ENCODE data around the gene PXT1.

The PXT1 gene

DNA sequence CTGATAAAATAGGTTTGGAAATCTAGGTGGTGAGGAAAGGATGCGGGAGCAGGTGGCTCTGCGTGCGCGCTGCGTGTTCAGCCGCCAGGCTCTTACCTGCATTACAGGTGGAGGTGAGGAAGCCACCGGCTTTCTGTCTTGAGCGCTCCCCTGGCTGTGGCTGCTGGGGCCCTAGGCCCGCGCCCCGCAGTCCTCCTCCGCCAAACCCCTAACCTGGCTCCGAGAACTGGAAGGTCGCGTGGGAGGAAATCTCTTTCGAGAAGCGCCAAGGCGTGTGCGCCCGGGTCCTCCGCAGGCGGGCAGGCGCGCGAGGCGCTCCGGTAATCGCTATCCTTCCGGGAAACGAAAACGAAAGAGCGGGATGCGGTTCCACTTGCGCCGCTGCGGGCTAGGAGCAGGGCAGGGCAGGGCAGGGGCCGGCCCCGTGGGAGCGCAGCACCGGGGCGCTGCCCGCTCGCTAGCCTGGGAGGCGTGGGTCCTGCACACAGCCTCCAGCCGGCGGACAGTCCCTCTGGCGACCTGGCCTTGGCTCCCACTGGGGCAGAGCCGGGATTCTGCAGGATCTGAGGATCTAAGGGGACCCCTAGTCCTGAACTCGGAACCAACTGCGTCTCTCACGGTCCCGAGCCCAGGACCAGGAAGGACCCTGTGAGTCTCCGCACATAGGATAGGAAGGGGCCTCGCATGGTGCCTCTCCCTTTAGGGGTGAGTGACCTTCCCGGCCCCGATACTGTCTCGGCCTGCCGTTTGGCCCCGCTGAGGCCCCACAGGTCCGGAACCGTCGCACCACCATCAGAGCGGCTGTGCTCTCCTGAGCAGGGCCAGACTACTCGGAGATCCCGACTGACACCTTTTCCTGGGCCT, 55.0 kb downstream of the PXT1 start, which contains the start of gene ETV7:
Gene ETV7, minus strand, starts transcription at position 230 of the 864 bp plus-strand sequence. Its CDS starts 128 bp downstream, at position 102.
- DNase-seq (ENCODE audit: low read depth, low spot score) = no peak

DNA sequence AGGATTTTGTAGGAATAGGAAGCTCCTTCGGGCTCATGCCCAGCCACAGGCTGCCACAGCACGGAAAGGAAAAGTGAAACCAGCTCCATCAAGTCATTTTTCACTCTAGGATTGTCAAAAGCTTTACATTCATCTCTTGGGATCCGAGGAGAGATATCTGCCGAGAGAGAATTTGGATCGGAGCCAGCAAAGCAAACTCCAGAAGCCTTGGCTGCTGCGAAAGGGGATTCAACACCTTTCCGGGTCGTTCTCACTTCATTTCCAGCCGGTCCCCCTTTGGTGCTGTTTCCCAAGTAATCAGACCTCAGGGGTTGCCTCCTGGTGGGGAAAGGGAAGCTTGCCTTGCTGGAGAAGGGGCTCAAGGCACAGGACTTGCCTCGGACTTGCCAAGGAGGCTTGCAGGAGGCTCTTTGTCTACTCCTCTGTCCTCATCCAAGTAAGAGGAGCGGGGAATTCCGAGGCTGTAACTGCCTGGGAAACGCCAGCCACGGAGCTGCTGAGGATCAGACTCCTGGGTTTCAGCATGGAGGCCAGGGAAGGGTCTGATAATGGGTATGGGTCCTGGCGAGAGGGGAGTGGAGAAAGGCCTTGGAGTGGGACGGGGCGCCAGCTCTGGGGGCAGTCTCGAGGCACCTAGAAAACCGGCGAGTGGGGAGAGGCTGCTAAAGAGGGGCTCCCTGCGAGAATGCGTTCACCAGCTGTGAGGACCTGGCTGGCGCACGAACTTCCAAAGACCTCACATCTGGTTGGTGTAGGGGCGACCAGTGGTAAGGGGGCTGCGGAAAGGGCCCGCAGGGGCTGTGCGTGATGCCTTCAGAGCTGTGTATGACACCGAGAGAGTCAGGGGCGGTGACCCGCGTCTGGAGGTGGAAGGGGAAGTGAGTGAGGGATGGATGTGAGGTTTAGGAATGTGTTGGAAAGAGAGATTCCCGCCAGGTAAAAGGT, 55.9 kb downstream of the PXT1 start:
- no peak for DNase-seq (ENCODE audit: low read depth, low spot score)

DNA sequence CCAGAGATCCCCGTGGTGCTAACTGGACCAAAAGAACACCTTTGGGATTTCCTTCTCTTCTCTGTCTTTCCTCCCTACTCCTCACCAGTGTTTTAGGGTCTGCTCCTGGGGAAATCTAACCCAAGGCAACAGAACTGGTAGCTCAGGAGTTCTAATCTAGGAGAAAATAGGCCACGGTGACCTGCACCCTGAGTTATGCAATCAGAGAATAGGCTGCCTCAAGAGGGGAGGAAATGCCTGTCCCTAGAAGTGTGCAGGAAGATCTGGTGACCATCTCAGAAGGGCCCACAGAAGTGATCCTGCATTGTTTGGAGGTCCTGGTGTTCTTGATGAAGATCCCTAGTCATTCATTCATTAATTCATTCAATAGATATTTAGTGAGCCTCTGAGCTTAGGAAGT, 58.6 kb downstream of the PXT1 start:
- DNase-seq (ENCODE audit: low read depth, low spot score) = no peak

DNA sequence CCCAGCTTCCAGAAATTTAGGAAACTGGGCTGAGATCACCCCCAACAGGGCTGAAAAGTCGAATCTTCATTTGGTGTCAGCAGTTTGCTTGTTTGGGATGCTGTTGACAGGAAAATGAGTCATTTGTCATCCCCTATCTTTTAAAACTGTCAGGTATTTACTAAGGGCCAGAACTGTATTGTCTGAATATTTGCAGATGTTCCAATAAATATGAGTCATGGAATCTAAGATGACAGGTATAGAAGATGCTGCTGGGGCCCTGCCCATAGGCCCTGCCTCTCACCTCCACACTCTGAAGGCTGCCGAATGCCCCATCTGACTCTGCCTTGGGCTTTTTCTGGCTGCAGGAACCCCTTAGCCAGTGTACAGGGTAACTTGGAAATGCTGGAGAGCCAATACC, 59.0 kb downstream of the PXT1 start:
- no peak for DNase-seq (ENCODE audit: low read depth, low spot score)

DNA sequence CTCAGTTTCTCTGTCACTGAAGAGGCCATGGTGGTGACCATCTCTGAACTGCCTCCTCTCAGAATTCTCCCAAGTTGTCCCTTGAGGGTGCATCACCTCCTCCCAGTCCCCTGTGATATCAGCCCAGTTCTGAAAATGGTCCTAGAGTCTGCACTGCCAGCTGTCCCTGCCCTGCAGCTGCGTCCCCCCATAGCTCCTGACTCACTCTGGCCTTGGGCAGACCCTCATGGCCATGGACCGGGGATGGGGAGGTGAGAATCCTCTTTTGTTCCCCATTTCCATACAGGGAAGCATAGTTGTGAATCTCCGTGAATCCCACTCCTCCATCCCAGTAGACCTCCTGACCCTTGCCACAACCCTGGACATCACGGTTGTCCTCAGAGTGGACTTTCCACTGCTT, 59.7 kb downstream of the PXT1 start:
- DNase-seq (ENCODE audit: low read depth, low spot score) = no peak

DNA sequence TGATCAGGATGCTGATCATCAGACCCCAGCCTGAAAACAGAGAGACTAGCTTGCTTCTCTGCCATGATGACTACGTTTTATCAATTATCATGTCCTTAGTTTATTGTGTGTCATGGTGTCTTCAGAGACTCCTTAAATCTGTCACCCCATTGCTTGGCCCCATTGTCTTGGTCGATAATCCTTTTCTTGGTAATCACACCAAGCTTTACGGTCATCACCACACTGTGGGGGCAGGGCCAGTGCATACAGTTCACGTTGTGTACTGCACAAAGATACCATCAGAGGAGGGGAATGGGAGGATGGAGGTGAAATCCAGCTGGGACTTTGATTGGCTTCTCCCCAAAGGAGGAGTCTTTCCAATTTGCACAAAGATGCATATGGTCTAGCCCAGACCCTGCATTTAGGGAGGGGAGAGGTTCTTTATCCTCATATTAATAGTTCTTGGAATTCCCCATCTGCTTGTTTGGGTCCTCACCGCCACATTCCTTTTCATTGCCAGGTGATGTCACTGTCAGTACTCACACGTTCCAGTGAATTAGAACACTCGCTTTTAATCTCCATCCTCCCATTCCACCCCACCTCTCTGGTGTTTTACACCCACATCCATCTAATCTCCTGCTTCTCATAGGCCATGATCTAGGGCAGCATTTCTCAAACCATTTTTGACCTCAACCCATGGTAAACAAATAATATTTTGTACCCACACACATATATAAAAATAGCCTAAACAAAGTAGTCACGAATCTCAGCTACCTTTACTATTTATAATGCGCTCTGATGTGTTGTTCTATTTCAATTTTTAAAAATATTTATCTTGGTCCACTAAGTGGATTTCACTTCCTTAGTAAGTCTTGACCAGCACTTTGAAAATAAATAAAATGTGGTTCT, 60.9 kb downstream of the PXT1 start:
- no peak for DNase-seq (ENCODE audit: low read depth, low spot score)

DNA sequence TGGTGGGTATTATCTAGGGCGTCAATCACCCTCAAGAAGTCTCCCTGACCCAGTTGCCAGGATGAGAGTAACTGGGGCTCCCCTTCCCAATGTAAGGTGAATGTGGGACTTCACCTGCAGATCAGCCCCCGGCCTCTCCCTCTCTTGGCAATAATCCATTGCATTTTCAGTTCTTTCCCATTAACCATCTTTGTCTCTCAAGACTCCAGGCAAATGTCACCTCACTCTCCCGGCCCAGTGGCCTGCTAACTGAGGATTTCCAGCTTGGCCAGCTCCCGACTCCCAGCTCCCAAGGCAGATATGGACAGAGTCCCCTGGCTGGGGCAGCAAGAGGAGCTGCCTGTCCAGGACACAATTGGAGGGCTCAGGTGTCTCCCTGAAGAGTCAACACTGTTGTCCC, 62.5 kb downstream of the PXT1 start:
- no peak for DNase-seq (ENCODE audit: low read depth, low spot score)

DNA sequence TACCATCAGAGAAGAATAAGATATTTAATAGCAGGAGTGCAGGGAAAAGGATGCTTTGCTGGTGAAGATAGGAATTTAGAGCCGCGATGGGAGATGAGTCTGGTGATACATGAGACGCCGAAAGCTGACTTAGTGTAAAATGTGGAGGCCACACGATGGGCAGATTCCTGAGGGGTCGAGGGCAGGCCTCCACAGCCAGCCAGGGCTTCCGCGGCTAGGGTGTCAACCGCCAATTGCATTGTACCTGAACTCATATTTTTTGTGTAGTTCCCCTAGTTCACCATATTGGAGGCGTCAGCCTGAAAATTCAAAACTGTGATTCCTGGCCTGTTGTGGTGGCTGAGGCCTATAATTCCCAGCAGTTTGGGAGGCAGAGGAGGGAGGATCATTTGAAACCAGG, 63.7 kb downstream of the PXT1 start:
- no peak for DNase-seq (ENCODE audit: low read depth, low spot score)

DNA sequence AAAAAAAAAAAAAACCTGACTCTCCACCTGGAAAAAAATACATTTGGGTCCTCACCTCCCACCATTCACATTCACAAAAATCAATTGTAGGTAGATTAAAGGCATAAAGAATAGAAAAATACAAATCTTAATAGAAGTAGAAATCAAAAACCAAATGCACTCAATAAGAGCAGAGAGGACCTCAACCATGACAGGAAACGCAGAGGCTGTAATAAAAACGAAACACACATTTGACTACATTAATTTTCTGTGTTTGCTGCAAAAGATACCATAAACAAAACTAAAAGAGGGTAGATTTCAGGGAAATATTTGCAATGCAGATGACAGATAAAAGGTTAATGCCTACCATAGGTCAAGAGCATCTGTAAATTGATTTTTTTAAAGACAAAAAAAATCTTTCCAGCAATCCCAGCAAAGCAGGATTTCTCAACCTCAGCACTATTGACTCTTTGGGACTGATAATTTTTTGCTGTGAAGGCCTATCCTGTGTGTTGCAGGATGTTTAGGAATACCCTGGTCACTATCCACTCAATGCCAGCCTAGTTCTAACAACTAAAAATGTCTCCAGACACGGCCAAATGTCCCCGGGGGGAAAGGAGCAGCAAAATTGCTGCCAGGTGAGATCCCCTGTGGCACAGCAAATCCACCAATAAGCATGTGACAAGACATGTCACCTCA, 64.3 kb downstream of the PXT1 start:
- no peak for DNase-seq (ENCODE audit: low read depth, low spot score)

DNA sequence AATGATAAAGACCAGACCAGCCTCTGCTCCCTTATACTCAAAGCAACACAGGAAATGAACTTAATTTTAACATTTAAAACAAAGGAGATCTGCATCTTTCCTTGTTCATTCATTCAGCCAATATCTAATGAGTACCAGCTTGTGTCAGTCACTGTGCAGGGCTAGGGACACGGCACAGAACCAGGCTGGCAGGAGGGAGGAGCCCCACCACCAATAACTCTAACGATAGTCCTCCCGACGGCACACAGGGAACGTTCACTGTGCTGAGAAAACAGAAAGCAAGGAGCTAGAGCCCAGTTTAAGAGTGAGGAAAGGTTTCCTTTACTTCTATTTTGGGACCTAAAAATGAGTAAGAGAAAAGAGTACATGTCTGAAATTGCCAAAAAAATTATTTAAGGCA, 65.1 kb downstream of the PXT1 start:
- no peak for DNase-seq (ENCODE audit: low read depth, low spot score)

DNA sequence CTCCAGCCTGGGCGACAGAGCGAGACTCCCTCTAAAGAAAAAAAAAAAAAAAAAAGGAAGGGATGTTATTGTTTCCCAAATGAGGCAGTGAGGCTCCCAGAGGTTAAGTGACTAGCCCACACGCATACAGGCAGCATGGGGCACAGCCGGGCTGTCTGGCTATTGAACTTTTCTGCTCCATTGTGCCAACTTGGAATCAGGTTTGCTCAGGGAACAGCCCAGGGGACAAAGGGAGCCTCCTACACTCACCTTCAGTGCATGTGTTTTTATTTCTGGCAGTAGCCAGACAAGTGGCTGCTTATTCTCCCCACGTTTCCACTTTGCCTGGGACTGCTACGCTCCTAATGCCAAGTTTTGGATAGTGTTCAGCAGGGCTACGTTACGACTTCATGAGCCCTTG, 65.9 kb downstream of the PXT1 start:
- no peak for DNase-seq (ENCODE audit: low read depth, low spot score)

DNA sequence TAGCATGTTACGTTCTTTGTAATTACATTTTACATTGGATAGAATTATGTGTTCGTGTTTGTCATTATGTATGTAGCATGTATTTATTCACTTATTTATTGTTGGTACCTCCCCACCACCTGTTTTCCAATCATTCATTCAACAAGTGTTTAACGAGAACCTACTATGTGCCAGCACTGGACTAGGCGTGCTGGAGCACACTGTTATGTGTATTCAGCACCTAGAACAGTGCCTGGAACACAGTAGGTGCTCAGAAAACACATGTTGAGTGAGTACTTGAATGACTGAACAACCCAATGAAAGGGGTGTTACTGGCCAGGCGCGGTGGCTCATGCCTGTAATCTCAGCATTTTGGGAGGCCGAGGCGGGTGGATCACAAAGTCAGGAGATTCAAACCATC, 66.5 kb downstream of the PXT1 start:
- DNase-seq (ENCODE audit: low read depth, low spot score) = no peak

DNA sequence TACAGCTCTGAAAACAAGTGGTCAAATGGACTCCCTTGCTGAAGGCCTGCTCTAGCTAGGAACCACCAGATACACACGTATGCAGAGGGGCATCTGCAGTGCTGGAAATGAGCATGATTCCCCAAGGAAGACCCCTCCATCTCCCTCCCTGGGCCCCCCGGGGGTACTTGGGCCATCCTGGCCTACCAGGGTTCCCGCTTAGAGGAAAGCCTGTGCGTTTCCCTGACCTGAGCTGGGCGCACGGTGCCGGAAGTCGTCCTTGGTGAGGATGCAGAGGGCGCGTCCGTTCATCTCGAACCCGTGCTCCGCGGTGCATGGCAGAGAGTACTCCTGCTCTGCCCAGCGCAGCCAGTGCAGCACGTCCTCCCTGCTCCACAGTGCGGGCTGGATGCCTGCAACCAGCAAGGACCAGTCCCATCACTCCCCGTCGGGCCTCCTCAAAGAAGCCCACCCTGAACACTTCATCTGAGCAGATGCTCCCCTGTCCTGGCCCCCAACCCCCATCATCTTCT, 67.0 kb downstream of the PXT1 start:
- DNase-seq (ENCODE audit: low read depth, low spot score) = no peak

DNA sequence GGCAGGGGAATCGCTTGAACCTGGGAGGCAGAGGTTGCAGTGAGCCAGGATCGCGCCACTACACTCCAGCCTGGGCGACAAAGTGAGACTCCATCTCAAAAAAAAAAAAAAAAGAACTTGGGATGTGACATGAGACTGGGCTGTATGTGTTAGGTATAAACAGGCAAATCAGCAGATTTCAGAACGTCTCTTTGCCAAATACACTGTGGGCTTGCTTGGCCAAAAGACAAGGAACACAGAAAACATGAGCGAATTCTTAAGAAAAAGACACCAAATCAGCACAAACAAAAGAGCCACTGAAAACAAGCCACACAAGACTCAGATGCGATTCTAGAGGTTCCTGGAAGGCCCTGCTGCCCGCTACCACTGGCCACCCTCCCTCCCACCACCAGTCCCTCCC, 67.7 kb downstream of the PXT1 start:
- DNase-seq (ENCODE audit: low read depth, low spot score) = no peak

DNA sequence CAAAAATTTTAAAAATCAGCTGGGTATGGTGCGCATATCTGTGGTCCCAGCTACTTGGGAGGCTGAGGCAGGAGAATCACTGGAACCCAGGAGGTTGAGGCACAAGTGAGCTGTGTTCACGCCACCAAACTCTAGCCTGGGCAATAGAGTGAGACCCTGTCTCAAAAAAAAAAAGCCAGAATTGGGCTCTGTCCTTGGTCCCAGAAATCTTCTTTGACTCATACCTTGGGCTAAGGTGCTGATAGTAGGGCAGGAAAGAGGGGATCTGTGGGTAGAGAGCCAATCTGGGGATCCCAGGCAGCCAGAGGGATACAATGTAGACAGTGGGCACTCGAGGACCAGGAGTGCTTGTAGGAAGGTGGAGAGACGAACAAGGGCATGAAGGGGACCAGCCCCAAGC, 68.5 kb downstream of the PXT1 start:
- DNase-seq (ENCODE audit: low read depth, low spot score) = no peak

DNA sequence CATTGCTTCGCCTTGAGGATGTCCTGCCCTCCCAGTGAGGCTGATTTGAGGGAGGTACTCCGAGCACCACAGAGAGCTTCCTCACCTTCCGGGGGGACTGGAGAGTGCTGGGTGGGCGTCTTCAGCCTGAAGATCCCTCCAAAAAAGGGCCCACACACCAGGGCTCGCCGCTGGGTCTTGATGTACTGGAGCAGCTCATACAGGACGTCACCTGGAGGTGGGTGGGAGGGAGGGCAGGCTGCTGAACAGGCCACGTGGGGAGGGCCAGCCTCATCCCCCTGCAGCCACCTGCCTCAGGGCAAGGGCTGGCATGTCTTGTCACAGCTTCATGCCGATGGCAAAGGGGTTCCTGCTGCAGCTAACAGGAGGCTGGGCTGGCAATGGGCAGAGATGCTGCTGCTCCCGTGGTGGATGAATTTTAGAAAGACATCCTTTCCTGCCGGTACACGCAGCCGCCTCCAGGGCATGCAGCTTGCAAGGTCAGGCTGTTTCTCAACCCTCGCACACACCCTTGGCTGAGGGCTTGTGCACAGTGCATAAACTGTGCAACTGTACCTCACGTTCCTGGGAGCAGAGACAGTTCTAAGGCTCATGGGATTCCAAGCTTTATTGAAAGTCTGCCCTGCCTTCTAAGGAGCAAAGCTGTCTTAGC, 69.2 kb downstream of the PXT1 start:
- DNase-seq (ENCODE audit: low read depth, low spot score) = no peak

DNA sequence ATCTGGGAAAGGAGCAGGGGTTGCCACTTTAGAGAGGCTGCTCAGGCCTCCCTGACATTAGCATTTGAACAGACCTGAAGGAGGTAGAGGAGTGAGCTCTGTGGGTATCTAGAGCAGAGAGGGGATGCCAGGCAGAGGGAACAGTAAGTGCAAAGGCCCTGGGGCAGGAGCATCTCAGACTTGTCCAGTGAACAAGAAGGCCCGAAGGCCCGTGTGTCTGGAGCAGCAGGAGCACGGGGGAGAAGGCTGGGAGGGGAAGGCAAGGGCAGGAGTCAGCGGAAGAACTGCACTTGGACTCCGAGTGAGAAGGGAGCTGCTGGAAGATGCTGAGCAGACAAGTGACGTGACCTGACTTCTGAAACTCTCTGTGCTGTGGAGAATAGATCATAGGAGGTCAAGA, 70.6 kb downstream of the PXT1 start:
- no peak for DNase-seq (ENCODE audit: low read depth, low spot score)

DNA sequence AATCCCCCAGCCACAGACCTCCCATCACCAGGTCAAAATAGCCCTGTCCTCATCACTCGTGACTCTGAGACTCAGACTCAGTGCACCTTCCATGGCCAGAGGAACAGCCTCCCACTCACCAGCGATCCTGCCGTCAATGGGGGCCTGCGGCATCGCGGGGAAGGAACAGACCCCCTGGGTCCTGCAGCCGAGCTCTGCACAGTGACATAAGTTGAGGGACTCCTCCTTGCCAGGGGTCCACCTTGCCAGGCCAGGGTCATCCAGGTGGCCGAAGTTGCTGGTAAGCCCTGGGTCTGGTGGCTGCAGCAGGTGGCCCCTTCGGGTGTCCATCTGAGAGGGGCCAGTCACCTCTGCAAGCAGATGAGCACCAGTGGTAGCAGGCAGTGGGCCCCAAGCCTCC, 71.4 kb downstream of the PXT1 start:
- no peak for DNase-seq (ENCODE audit: low read depth, low spot score)

DNA sequence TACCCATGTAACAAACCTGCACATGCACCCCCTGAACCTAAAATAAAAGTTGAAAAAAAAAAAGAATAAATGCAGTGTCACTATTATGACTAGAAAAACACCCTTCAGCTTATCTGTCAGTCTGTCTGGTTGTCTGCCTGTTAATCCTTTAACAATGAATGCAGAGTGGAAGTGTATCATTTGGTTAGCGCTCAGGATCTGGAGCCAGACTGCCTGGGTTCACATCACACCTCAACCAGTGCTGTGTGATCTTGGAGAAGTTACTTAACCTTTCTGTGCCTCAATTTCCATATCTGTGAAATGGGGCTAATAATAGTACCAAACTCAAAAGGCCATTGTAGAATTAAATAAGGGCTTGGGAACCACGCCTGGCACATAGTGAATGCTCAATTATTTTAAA, 72.0 kb downstream of the PXT1 start:
- no peak for DNase-seq (ENCODE audit: low read depth, low spot score)

All from brain pericyte (primary cell).